Hypothalamus (tissue), 51 donors: ENCODE results near the gene TBC1D24.
"Not testable (repeated sequence)": the region's sequence is repeated elsewhere in the genome, so short reads cannot be mapped to it uniquely, and the experiment has no call there.

Experiments
- DNase-seq, 51 donors: peaks; one replicate each; lab custom pipeline; 2025; lab: John Stamatoyannopoulos, UW

TBC1D24 gene

GRCh38 chr16:2554709-2555425 is 79.9 kb downstream of the TBC1D24 start:
- not testable (repeated sequence) for DNase-seq
